ENCODE data around the gene NEDD4. TPM values are rescaled to one million over a fixed set of nuclear protein-coding genes. Genes with fewer than 3 reads are reported as not detected.

NEDD4 gene
- polyA plus RNA-seq, 1 donor (not counting 4 experiments of a cell fraction or from before 2014, with no cell fraction given) = 24.3 TPM

DNA sequence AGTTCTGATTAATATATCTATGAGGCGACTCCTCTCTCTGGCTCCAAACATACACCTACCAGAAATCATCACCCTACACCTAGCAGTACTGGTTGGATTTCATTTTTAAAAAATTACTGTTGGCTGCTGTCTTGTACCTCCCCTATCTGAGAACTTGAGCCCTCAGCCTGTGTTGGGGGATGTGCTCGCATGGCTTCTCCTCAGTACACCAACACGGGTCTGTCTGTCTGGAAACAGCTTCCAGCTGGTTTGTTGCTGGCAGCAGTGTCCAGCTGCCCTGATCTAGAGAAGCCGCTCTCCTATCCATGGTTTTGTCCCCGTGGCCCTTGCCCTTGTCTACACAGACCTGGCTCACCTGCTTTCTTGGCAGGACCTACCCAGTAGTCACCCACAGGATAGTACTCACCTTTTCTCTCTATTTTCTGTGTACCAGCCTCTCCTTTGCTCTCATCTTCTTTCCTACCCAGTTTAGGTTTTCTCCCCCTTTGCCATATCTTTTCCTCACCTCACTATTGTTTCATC, 43.2 kb upstream of the NEDD4 start:
- Histone ChIP-seq H3K4me1 (ENCODE audit: control insufficient read depth, extremely low read depth, insufficient read depth, low read length) (peaks cover 34% of the 10 kb centered on the region), H3K27ac (ENCODE audit: control insufficient read depth, insufficient read depth, low read length) (no peak overlapping the region), H3K4me3 (ENCODE audit: control insufficient read depth in 2 of 3, extremely low read depth in 1 of 3, insufficient read depth in 2 of 3, low read depth in 1 of 3, low read length in 3 of 3) (no peak overlapping the region), H3K4me2 (ENCODE audit: control insufficient read depth, extremely low read depth, insufficient read depth, low read depth, low read length) (no peak overlapping the region), H3K27me3 (ENCODE audit: control insufficient read depth, extremely low read depth, insufficient read depth, low read length) (no peaks in the 10 kb centered on the region), H3K79me2 (ENCODE audit: control insufficient read depth, insufficient read depth, low read length) (no peaks in the 10 kb centered on the region), H4K20me1 (ENCODE audit: control insufficient read depth, extremely low read depth, insufficient read depth, low read length) (no peaks in the 10 kb centered on the region), H3K9me1 (ENCODE audit: control insufficient read depth, extremely low read depth, insufficient read depth, low read length) (no peaks in the 10 kb centered on the region), H3K36me3 (ENCODE audit: control insufficient read depth in 2 of 2, extremely low read depth in 1 of 2, insufficient read depth in 2 of 2, low read length in 2 of 2) (no peaks in the 10 kb centered on the region), H3K9me3 (ENCODE audit: control insufficient read depth, low read depth, low read length) (no peaks in the 10 kb centered on the region), H3K9ac (ENCODE audit: control insufficient read depth, extremely low read depth, insufficient read depth, low read length) (no peak overlapping the region), H2AFZ (ENCODE audit: control insufficient read depth, low read length) (no peak overlapping the region)
- DNase-seq (ENCODE audit: low read depth, low spot score) (no peak), FAIRE-seq (no peak)
- dilution Hi-C loops (cut with MboI; ENCODE audit: extremely low pct_ligation_motif_present, low sequenced_read_pairs) = no loop called here
- TF ChIP-seq, protein P1, sequence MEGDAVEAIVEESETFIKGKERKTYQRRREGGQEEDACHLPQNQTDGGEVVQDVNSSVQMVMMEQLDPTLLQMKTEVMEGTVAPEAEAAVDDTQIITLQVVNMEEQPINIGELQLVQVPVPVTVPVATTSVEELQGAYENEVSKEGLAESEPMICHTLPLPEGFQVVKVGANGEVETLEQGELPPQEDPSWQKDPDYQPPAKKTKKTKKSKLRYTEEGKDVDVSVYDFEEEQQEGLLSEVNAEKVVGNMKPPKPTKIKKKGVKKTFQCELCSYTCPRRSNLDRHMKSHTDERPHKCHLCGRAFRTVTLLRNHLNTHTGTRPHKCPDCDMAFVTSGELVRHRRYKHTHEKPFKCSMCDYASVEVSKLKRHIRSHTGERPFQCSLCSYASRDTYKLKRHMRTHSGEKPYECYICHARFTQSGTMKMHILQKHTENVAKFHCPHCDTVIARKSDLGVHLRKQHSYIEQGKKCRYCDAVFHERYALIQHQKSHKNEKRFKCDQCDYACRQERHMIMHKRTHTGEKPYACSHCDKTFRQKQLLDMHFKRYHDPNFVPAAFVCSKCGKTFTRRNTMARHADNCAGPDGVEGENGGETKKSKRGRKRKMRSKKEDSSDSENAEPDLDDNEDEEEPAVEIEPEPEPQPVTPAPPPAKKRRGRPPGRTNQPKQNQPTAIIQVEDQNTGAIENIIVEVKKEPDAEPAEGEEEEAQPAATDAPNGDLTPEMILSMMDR (optimal IDR thresholded peaks at IDR 0.05 in 1 of 3, IDR thresholded peaks at IDR 0.05 in 1 of 3, conservative IDR thresholded peaks at IDR 0.05 in 1 of 3; ENCODE audit: extremely low read depth in 1 of 3, insufficient read depth in 2 of 3, low read length in 3 of 3) = no peak
- TF ChIP-seq EZH2 (IDR thresholded peaks at IDR 0.05; ENCODE audit: low read length) = no peak

DNA sequence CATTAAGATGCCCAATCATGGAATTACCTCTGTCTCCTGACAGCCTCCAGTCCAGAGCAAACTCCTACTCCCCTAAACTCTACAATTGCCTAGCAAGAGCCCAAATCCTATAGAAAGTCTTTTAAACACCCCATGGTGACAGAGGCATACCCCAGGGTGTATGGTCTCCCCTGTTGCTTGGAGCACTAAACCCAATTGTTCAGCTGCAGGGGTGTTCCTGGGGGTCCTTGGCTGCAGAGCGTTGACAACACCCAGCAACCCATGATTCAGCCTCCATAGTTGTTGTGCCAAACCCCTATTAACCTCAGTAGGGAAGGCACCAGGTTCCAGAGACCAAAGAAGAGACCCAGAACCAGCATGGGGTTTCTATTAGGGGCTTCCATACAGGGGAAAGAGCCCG, 41.8 kb upstream of the NEDD4 start:
- H3K4me1 ChIP-seq (ENCODE audit: control insufficient read depth, extremely low read depth, insufficient read depth, low read length) = peaks cover 24% of the 10 kb centered on the region
- dilution Hi-C loops (cut with MboI; ENCODE audit: extremely low pct_ligation_motif_present, low sequenced_read_pairs) = no loop called here
- FAIRE-seq (no peak), DNase-seq (ENCODE audit: low read depth, low spot score) (no peak)
- H3K9me1 ChIP-seq (ENCODE audit: control insufficient read depth, extremely low read depth, insufficient read depth, low read length) = no peaks in the 10 kb centered on the region
- H3K9me3 ChIP-seq (ENCODE audit: control insufficient read depth, low read depth, low read length) = no peaks in the 10 kb centered on the region
- no peaks in the 10 kb centered on the region for H3K27me3 ChIP-seq (ENCODE audit: control insufficient read depth, extremely low read depth, insufficient read depth, low read length)
- H3K4me2 ChIP-seq (ENCODE audit: control insufficient read depth, extremely low read depth, insufficient read depth, low read depth, low read length) = no peak overlapping the region
- H2AFZ ChIP-seq (ENCODE audit: control insufficient read depth, low read length) = no peak overlapping the region
- H4K20me1 ChIP-seq (ENCODE audit: control insufficient read depth, extremely low read depth, insufficient read depth, low read length) = no peaks in the 10 kb centered on the region
- H3K27ac ChIP-seq (ENCODE audit: control insufficient read depth, insufficient read depth, low read length) = no peak overlapping the region
- H3K9ac ChIP-seq (ENCODE audit: control insufficient read depth, extremely low read depth, insufficient read depth, low read length) = no peak overlapping the region
- no peak for TF ChIP-seq EZH2 (IDR thresholded peaks at IDR 0.05; ENCODE audit: low read length)
- TF ChIP-seq, protein P1 (optimal IDR thresholded peaks at IDR 0.05 in 1 of 3, IDR thresholded peaks at IDR 0.05 in 1 of 3, conservative IDR thresholded peaks at IDR 0.05 in 1 of 3; ENCODE audit: extremely low read depth in 1 of 3, insufficient read depth in 2 of 3, low read length in 3 of 3) = no peak
- no peaks in the 10 kb centered on the region for H3K79me2 ChIP-seq (ENCODE audit: control insufficient read depth, insufficient read depth, low read length)
- no peak overlapping the region for H3K4me3 ChIP-seq (ENCODE audit: control insufficient read depth in 2 of 3, extremely low read depth in 1 of 3, insufficient read depth in 2 of 3, low read depth in 1 of 3, low read length in 3 of 3)
- no peaks in the 10 kb centered on the region for H3K36me3 ChIP-seq (ENCODE audit: control insufficient read depth in 2 of 2, extremely low read depth in 1 of 2, insufficient read depth in 2 of 2, low read length in 2 of 2)

Data from keratinocyte (primary cell).